Pons (tissue), 1 donor: ENCODE data around the gene DAB1.
"Not testable (repeated sequence)": the region's sequence is repeated elsewhere in the genome, so short reads cannot be mapped to it uniquely, and the experiment has no call there.

ENCODE experiments used
- DNase-seq: peaks from one replicate; pipeline ENCODE4 v3.0.0-alpha.2; 2016; ENCODE audit warnings: low spot score

Gene DAB1

DNA sequence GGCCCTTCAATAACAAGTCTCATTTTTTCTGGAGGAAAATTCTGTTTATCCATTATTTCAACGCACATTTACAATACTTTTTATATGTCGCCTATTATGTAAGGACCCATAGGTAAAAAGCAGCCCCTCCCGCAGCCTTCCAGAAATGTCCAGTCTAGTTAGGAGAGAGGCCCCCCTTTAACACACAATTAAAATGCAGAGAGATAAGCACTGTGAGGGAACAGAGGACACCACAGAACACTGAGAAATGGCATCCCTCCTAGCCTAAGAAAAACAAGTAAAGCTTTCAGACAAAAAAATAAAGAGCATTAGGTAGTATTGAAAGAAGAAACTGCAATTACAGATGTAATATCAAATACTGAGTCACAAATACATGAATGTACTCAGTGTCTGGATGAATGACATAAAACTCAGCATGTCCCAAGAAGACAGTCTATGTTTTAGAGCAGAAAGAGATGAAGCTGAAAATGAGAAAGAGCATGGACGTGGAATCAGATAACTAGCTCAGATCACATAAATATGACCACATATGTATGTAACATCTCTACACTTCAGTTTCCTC, 62.9 kb downstream of the DAB1 start:
- no peak for DNase-seq

DNA sequence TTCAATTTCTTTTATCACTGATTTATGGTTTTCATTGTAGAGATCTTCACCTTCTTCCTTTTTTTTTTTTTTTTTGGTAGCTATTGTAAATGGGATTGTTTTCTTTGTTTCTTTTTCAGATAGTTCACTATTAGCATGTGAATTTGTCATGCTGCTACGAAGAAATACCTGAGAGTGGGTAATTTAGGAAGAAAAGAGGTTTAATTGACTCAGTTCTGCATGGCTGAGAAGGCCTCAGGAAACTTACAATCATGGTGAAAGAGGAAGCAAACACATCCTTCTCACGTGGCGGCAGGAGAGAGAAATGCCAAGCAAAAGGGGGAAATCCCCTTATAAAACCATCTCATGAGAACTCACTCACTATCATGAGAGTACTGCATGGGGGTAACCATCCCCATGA, 66.4 kb downstream of the DAB1 start:
- DNase-seq, result no peak

DNA sequence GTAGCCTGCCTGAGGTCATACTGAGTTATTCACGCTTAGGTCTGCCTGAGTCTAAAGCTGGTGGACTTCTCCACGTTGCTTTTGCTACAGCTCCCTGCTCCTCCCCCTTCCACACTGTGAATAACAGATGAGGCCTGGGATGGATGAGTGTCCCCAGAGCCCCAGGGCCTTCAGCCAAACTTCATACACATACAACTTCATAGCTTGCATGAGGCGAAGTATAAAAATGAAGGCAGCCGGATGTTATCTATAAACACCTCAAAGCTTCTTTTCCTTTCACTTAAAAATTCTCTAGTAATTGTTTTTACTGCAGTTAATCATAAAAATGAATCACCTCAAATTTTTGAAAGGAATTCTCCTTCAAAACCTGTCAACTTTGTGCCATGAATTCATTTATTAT, 70.2 kb downstream of the DAB1 start:
- no peak for DNase-seq

DNA sequence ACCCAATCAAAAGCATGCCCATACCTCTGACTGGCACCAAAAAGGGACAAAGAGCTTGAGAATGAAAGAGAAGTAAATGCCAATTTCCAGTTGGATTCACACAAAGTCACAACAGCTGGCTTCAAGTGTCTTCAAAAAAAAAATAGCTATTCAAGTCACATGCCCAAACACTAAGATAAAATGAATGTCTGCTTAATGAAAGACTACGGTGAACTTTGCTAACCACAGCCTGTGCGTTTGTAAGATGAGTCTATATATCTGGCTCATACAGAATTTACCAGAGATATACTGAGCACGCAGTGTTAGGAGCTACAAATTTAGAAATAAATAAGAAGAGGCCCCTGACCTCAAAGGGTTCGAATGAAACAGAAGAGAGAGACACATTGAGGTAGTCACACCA, 73.2 kb downstream of the DAB1 start:
- no peak for DNase-seq

DNA sequence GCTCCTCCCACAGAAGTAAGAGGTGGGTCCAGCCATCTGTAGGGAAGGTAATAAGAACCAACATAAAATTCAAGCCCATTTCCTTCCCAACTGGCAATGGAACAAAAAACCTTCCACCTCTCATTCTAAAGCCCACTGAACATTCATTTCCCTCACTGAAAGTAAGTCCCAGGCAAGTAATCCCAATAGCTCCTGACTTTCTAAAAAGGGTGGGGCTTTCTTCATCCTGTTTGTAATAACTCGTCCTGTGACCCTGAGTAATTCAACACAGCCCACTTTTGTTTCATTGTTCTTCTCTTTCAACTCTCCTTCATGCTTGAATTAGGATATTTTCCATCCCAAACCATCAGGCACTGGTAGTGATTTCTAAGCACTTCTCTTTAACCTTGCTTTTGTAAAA, 74.9 kb downstream of the DAB1 start:
- no peak for DNase-seq

DNA sequence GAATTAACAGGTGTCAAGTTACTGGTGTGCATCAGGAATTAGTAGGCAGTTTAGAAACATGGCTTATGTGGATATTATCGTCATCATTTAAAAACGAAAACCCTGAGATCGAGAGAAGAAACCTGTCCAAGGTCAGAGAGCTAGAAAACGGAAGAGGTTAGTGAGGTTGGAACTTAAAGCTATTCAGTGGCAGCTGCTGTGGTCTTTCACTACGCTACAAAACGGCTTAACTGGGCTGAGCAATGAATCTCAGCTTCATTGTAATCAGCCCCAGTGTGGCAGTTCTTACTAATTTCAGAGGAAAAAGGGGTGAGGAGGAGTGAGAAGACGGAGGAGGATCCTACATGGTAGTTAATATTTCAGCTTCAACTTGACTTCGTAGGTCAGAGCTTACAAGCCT, 77.9 kb downstream of the DAB1 start:
- DNase-seq, result no peak

DNA sequence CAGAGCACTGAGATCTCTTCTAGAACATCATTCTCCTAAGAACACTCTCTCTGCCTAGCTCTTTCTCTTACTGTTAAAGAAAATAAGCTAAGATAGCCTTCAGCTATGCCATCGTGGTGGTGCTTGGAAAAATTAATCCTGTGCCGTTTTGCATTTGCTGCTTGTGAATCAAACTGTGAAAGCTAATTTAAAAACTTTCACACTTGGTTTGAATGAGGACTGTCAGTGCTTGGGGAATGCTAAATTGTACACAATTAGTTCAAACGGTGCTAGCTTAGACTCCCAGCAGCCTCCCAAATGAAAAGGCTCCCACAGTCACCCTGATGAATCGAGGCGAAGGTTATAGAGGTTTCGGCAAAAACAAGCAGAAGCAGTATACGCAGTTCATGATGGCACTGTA, 79.6 kb downstream of the DAB1 start:
- DNase-seq, result no peak

DNA sequence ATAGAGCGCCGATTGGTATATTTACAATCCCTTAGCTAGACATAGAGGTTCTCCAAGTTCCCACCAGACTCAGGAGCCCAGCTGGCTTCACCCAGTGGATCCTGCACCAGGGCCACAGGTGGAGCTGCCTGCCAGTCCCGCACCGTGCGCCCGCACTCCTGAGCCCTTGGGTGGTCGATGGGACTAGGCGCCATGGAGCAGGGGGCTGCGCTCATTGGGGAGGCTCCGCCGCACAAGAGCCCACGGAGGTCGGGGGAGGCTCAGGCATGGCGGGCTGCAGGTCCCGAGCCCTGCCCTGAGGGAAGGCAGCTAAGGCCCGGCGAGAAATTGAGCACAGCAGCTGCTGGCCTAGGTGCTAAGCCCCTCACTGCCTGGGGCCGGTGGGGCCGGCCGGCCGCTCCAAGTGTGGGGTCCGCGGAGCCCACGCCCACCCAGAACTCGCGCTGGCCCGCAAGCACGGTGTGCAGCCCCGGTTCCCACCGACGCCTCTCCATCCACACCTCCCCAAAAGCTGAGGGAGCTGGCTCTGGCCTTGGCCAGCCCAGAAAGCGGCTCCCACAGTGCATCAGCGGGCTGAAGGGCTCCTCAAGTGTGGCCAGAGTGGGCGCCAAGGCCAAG, 80.5 kb downstream of the DAB1 start:
- DNase-seq, result not testable (repeated sequence)

DNA sequence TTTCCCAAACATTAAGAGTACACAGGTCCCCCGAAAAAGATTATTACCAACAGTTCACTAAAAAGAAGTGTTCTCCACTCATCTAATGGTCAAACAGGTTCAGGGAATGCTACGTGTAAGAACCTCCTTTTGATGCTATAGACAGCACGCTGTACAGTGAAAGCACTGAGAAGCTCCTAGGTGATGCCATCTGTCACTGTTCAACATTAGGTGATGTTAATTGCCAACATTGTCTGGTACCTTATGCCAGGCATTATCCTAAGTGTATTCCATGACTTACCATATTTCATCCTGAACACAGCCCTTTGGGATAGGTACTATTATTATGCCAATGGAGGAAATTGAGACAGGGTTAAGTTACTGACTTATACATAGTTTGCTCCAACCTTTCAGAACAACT, 82.1 kb downstream of the DAB1 start:
- DNase-seq, result no peak

DNA sequence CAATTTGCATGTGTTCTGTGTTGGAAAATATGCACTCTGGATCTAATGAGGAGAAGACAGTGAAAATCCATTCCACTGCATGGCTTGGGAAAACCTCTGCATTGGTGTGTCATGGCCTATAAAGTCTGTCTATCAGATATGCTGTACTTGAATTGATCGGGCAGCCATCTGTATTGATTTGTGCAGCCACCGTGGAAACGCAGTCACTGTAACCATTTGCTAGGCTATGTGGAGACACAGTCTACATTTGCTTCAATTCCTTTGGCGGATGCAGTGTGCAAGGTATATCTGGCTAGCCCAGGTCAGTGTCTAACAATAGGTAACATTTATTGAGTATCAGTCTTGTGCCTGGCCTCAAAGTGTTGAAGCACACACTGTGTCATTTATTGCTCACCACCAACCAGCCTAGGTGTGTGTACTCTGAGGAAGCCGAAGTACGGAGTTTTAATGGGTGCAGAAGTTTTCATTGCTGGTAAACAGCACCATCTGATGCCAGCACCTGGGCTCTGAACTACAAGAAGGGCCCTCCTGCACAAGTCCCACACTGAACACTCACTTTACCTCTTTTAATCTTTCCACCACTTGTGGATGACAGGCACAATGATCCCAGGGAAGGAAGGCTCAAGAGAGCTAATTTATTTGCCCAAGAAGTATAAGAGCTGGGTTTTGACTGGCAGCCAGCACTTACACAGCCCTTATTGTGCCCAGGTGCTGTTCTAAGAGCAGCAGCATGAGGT, 83.4 kb downstream of the DAB1 start:
- DNase-seq, result no peak

DNA sequence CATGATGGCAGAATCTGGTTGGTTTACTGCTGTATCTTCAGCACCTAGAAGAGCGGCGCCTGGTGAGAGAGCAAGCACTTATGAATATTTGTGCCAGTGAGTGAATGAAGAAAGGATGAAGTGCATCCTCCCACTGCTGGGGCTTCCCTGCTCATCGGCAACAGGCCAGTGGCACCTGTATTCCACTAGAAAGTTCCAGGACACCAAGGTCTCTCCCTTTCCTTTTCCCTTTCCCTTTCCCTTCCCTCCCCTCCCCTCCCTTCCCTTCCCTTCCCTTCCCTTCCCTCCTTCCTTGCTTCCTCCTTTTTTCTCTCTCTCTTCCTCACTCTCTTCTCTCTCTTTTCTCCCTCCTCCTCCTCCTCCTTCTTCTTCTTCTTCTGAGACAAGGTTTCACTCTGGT, 86.2 kb downstream of the DAB1 start:
- DNase-seq, result no peak

DNA sequence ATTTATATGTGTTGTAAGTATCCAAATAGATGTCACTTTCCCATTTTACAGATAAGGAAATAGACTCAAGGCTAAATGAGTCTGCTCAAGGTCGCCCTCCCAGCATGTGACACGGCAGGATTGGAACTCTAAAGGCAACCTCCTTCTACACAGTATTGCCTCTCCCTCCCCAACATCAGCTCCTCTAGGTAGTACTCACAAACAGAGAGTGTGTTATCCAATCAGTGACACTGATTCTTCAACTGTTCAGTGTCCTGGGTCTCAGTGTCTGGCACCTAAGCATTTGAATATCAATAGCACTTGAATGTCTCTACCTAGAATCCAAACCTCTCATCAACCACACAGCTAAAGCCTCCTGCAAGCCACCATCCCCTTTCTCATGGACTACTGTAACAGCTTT, 87.1 kb downstream of the DAB1 start:
- no peak for DNase-seq

DNA sequence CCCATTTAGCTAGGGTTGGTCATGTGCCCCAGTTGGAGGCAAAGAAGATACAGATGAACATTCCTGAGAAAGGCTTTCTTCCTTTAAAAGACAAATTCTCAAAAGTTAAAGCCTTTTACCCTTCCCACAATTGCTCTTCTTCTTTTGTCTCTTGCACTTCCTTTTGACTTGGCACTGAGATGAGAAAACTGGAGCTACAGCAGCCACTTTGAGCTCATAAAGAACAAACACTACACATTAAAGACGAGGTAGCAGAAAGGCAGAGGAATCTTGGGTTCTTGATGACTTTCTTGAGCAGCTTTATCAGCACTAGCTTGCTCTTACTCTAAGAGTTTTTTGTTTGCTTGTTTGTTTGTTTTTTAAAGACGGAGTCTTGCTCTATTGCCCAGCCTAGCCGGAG, 92.2 kb downstream of the DAB1 start:
- DNase-seq, result no peak

DNA sequence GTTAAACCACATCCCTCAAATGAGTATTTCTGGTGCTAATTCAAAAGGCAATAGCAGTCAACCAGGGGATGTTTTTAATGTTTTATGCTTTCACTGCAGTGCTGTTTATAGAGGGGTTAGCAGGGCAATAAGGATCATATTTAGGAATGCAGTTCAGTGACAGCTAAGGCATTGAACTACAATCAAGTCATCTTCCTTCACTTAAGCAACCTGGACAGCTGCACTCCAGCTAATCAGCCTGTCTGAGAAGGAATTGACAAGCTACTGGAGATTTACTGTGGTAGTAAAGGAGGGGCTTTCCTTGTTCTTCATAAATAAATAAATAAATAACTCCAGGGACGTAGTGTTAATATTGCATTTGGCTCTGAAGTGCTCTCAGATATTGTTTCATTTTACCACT, 93.9 kb downstream of the DAB1 start:
- DNase-seq, result no peak

DNA sequence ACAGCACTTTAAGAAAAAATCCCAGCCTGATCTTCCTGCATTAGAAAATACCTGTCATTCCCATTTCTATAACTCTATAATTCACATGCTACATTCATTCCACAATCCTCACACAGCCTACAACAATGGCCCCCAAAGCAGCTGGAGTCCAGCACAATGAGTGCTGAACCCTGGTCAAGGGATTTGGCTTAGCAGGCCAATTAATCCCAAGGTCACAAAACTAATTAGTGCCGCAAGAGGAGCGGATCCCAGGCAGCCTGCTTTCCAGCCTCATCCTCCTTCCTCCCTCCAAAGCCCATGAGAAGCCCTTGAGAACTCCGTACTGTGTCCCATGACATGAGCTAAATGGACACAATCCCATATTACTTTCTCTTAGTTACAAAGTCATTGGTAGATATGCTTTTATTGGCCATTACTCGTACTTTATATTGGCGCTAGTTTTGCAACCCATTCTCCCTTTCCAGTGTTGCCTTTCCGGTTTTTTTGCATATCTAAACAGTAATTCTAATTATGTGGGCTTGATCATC, 94.8 kb downstream of the DAB1 start:
- no peak for DNase-seq

DNA sequence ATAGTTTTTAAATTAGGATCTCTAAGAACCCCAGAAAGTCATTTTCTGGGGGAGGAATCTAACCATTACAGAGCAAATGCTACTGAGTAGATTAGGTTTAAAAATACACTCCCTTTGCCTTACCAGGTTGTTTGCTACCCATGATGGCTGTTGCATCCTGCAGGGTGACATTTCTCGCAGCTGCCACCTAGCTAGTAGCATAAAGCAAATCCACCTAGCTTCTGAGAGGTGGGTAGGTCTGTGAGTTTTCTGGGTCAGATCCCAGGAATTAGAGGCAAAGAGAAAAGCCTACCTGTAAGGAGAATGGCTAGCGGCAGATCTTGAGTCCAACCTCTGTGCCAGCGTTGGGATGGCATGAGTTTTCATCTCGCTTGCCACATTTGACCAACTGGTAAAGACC, 95.9 kb downstream of the DAB1 start:
- no peak for DNase-seq

DNA sequence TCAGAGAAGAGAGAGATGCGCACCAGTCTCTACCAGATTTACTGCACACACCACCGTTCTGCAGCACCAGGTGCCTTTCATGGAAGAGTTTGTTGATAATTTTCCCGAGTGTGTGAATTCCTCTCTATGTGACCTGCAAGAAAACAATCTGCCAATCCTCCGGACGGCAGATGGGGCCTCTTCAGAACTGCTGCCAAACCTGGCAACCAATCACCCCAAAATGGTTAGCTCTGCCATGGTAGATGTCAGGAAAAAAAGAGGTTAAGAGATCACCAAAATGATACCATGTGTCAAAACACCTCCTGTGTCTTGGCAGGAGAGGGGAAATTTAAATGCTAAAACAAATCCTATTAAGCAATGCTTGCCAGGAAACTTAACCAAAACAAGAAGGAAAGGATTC, 96.5 kb downstream of the DAB1 start:
- peak; percentile 6 for DNase-seq

DNA sequence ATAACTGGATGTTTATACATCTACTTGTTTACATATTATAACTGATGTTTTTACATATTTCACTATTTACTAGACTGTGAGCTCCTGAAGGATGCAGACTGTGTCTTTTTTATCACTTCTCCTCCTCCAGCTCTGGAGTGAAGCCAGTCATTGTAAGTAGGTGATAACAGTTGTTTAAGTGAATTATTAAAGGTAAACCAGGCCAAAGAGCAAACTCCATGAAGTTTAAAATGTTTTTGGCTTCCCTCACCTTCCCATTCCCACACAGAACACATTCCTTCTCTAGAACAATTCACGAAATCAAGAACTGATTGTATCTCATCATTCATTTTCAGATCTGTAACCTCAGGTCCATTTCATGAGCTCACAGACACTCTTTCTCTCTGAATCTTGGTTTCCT, 98.3 kb downstream of the DAB1 start:
- DNase-seq, result no peak

DNA sequence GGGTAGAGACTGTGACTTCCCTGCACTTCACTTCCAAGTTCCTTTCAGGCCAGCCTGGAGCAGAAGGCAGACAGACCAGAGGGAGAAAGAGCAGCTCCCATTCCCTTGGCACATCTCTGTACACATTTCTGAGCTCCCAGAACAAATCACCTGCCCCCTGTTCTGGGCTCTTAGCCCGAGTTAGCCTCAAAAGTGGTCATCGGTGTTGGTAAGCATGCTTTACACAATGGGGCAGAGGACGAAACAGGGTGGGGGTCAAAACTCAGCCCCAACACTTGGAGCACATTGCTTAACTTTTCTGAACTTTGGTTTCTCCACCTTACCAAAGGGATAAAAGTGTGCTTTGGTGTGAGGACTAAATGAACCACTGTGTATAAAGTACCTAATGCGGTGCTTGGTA, 98.7 kb downstream of the DAB1 start:
- peak; percentile 6 for DNase-seq

DNA sequence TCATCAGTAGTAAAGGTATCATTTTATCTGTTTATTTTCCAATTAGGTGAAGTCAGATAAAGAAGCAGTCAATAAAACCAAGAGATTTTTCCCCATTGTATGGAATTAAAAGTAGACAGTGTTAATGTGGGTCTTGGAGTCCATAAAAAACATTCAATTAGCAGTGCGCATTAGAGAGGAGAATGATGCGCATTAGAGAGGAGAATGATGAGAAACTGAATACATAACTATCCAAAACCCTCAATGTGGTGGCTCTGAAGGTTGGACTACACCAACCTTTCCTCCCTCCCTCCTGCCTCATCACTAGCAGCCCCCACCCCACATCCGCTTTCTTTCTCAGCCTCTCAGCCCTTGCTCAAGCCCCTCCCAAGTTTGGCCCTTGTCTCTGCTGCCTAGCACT, 99.5 kb downstream of the DAB1 start:
- DNase-seq, result no peak

DNA sequence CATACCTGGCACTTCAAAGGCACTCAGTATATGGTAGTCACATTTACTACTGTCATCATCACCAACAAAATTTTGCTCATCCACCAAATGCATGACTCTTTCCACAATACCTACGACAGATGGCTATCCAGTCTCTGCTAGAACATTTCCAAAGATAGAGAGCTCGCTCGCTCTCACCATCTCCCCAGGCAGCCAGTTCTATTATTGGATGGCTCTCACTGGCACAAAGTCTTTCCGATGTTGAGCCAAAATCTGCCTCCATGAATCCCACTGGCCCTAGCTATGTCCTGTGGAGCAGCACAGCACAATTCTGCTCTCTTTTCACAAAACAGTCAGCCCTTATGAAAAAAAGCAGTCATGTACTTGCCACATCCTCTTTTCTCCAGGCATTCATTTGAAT, 102.1 kb downstream of the DAB1 start:
- DNase-seq, result peak; percentile 34

DNA sequence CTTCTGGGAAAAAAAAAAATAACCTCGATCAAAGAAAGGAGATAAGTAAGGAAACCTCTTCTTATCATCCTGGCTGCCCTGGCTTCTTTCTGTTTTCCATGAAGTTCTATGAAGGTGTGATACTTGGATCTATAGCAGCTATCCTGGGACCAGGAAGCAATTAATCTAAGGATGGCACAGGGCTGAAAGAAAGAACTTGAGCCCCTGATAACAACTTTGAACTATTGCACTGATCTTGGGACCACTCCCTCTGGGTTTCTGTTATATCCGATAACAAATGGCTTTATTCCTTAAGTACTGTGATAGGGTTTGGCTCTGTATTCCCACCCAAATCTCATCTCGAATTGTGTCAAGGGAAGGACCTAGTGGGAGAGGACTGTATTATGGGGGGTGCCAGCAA, 104.1 kb downstream of the DAB1 start:
- DNase-seq, result no peak

DNA sequence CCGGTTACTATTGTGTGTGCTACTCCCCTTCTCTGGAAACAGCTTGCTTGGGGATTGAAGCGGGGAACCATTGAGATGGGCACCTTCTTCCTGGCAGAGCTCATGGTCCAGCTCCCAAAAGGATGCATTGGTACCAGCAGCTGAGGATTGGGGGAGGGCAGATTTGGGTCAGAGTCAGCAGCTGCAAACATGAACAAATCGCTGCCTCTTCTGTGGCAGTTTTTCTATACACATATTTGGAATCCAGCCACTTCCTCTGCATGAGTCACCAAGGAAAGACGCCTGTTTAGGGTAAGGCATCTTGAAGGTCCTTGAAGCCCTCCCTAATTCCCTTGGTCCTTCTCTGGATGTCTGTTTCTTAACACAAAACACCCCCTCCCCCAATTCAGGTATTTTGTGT, 104.7 kb downstream of the DAB1 start:
- no peak for DNase-seq

DNA sequence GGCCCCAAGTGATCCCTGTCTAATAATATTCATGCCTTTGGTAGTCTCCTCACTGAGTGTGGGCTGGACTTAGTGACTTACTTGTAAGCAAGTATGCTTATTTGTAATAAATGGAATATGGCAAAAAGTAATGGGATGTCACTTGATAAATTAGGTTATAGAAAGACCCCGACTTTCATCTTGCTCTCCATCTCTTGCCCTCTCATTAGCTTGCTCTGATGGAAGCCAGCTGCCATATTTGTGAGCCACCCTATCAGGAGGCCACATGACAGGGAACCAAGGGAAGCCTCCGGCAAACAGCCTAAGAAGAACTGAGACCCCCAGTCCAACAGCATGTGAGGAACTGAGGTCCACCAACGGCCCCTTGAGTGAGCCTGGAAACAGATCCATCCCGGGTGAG, 107.0 kb downstream of the DAB1 start:
- DNase-seq, result no peak
